ENCODE results near the gene NMB. TPM values are rescaled to one million over a fixed set of nuclear protein-coding genes. Genes with fewer than 3 reads are reported as not detected.

The NMB gene
- total and polyA plus RNA-seq, 2 donors from 2014 or later = 11.8 to 19.7 TPM

DNA sequence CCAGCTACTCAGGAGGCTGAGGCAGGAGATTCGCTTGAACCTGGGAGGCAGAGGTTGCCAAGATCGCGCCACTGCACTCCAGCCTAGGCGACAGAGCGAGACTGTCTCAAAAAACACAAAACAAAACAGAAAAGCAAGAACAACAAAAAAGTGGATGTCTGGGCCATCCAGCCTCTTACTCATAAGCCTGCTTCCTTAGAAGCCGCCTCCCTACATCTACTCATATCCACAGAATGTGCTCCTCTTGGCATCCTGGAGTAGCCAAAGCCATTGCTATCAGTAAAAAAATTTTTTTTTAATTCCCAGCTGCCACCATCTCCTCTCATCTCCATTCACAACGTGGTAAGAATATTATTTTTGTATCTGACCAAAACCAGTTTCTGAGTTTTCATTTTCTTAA, 46.4 kb downstream of the NMB start:
- Histone ChIP-seq H3K4me3 (ENCODE audit: low read length in 3 of 3) (no peak overlapping the region), H3K4me1 (ENCODE audit: control insufficient read depth in 2 of 3, insufficient read depth in 2 of 3, low read depth in 1 of 3, low read length in 3 of 3) (peaks cover 0 to 12% (median 4%) of the 10 kb centered on the region in 3 donors), H3K9ac (ENCODE audit: low read length in 3 of 3) (no peak overlapping the region), H3K27ac (ENCODE audit: low read depth in 2 of 2, low read length in 2 of 2) (no peak overlapping the region), H3K36me3 (ENCODE audit: control insufficient read depth in 2 of 3, insufficient read depth in 3 of 3, low read length in 3 of 3) (no peaks in the 10 kb centered on the region), H3K27me3 (ENCODE audit: control insufficient read depth, insufficient read depth, low read length) (no peaks in the 10 kb centered on the region), H3K9me3 (ENCODE audit: control insufficient read depth in 2 of 3, insufficient read depth in 1 of 3, low read length in 3 of 3) (no peaks in the 10 kb centered on the region)
- no peak for FAIRE-seq
- intact Hi-C loops (cut with DNase I) = no loop called here
- DNase-seq = no peak
- TF ChIP-seq, protein P1, sequence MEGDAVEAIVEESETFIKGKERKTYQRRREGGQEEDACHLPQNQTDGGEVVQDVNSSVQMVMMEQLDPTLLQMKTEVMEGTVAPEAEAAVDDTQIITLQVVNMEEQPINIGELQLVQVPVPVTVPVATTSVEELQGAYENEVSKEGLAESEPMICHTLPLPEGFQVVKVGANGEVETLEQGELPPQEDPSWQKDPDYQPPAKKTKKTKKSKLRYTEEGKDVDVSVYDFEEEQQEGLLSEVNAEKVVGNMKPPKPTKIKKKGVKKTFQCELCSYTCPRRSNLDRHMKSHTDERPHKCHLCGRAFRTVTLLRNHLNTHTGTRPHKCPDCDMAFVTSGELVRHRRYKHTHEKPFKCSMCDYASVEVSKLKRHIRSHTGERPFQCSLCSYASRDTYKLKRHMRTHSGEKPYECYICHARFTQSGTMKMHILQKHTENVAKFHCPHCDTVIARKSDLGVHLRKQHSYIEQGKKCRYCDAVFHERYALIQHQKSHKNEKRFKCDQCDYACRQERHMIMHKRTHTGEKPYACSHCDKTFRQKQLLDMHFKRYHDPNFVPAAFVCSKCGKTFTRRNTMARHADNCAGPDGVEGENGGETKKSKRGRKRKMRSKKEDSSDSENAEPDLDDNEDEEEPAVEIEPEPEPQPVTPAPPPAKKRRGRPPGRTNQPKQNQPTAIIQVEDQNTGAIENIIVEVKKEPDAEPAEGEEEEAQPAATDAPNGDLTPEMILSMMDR (IDR thresholded peaks at IDR 0.05; ENCODE audit: borderline replicate concordance, extremely low read depth, insufficient read depth) = no peak

DNA sequence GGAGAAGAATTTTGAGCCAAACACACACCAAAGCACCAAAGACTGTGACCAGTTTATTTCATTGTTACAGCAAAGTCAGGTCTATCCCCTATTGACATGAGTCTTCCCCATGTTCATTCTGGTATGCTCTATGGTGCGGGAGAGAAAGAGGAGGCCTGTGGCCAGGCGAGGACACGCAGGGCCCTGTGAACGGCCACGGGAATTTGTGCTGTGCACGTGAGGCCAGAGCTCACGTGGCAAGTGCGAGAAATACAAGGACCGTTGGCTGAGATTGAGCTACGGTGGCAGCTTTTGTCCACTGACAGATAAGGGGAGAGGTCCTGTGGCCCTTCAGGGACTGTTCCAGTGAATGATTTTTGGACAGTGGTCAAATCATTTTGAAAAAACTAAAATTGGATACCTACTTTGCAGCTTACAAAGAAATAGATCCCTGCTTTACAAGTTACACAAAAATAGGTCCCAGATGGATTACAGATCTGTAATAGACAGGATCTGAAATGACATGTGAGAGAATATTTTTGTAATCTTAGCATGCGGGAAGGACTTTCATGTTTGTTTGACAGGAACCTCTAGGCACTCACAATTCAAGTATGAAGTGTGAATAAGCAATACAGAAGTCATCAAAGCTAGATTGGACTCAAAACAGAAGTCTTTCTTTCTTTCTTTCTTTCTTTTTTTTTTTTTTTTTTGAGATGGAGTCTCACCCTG, 48.0 kb downstream of the NMB start:
- Histone ChIP-seq H3K4me1 (ENCODE audit: control insufficient read depth in 2 of 3, insufficient read depth in 2 of 3, low read depth in 1 of 3, low read length in 3 of 3) (peaks cover 0 to 24% (median 15%) of the 10 kb centered on the region in 3 donors), H3K27me3 (ENCODE audit: control insufficient read depth, insufficient read depth, low read length) (no peaks in the 10 kb centered on the region), H3K36me3 (ENCODE audit: control insufficient read depth in 2 of 3, insufficient read depth in 3 of 3, low read length in 3 of 3) (peaks cover 0 to 4% (median 0%) of the 10 kb centered on the region in 3 donors), H3K9ac (ENCODE audit: low read length in 3 of 3) (no peak overlapping the region), H3K27ac (ENCODE audit: low read depth in 2 of 2, low read length in 2 of 2) (no peak overlapping the region), H3K9me3 (ENCODE audit: control insufficient read depth in 2 of 3, insufficient read depth in 1 of 3, low read length in 3 of 3) (no peaks in the 10 kb centered on the region), H3K4me3 (ENCODE audit: low read length in 3 of 3) (no peak overlapping the region)
- intact Hi-C loops (cut with DNase I) = no loop called here
- TF ChIP-seq, protein P1 (IDR thresholded peaks at IDR 0.05; ENCODE audit: borderline replicate concordance, extremely low read depth, insufficient read depth) = no peak
- DNase-seq = peak in 1 of 5 donors; percentile 19
- no peak for FAIRE-seq

DNA sequence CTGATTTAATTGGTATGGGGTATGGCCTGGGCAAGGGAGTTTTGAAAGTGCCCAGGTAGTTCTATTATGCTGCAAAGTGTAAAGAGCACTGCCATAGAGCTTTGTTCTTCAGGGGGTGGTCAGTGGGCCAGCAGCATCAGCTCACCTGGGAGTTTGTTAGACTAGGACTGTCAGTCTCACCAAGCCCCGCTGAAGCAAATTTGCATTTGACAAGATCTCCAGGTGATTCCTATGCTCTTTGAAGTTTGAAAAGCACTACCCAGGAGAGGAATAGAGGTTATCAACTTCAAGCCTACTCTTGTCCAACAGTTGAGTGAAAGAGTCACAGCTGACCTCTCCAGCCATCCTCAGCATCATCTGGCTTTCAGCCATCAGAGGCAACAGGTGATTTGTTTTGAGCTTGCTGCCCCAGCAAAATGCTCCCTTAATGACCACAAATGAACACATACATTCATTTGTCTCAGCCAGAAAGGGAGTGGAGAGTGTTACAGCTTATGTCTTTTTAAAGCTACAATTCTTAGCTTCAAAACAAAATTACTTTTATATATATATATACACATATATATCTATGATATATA, 49.2 kb downstream of the NMB start:
- intact Hi-C loops (cut with DNase I) = no loop called here
- H3K9ac ChIP-seq (ENCODE audit: low read length in 3 of 3) = no peak overlapping the region
- H3K27me3 ChIP-seq (ENCODE audit: control insufficient read depth, insufficient read depth, low read length) = no peaks in the 10 kb centered on the region
- H3K4me3 ChIP-seq (ENCODE audit: low read length in 3 of 3) = no peak overlapping the region
- TF ChIP-seq, protein P1 (IDR thresholded peaks at IDR 0.05; ENCODE audit: borderline replicate concordance, extremely low read depth, insufficient read depth) = no peak
- no peaks in the 10 kb centered on the region for H3K9me3 ChIP-seq (ENCODE audit: control insufficient read depth in 2 of 3, insufficient read depth in 1 of 3, low read length in 3 of 3)
- no peak overlapping the region for H3K27ac ChIP-seq (ENCODE audit: low read depth in 2 of 2, low read length in 2 of 2)
- peaks cover 0 to 24% (median 17%) of the 10 kb centered on the region in 3 donors for H3K4me1 ChIP-seq (ENCODE audit: control insufficient read depth in 2 of 3, insufficient read depth in 2 of 3, low read depth in 1 of 3, low read length in 3 of 3)
- peaks cover 3 to 5% (median 4%) of the 10 kb centered on the region in 3 donors for H3K36me3 ChIP-seq (ENCODE audit: control insufficient read depth in 2 of 3, insufficient read depth in 3 of 3, low read length in 3 of 3)
- no peak for FAIRE-seq
- DNase-seq = no peak

Measured in kidney (tissue), 14 donors.